Measurements from ENCODE around the gene PGAM5.

DNA sequence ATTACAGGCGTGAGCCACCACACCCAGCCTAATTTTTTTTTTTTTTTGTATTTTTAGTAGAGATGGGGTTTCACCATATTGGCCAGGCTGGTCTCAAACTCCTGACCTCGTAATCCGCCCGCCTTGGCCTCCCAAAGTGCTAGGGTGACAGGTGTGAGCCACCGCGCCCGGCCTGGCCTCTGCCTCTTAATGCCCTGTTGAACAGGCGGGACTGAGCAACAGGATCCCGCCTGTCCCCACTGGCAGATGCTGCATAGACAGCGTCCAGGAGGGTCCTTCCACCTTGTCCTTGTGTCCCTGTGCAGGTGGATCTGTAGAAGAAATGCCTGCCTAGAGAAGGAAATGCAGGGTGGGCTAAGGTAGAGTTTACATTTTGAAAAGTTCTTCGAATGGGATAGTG is 5.7 kb downstream of the PGAM5 start:
- TF ChIP-seq, protein P1, sequence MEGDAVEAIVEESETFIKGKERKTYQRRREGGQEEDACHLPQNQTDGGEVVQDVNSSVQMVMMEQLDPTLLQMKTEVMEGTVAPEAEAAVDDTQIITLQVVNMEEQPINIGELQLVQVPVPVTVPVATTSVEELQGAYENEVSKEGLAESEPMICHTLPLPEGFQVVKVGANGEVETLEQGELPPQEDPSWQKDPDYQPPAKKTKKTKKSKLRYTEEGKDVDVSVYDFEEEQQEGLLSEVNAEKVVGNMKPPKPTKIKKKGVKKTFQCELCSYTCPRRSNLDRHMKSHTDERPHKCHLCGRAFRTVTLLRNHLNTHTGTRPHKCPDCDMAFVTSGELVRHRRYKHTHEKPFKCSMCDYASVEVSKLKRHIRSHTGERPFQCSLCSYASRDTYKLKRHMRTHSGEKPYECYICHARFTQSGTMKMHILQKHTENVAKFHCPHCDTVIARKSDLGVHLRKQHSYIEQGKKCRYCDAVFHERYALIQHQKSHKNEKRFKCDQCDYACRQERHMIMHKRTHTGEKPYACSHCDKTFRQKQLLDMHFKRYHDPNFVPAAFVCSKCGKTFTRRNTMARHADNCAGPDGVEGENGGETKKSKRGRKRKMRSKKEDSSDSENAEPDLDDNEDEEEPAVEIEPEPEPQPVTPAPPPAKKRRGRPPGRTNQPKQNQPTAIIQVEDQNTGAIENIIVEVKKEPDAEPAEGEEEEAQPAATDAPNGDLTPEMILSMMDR (IDR thresholded peaks at IDR 0.05; ENCODE audit: poor library complexity), result no peak
- TF ChIP-seq EZH2phosphoT487 (IDR thresholded peaks at IDR 0.05; ENCODE audit: low read depth, severe bottlenecking, unreplicated experiment) (no peak), EZH2 (IDR thresholded peaks at IDR 0.05; ENCODE audit: borderline replicate concordance) (no peak)
